NCI-H1694 treated with DMSO at 0.1 percent for 48 hours (cell line): Measurements from ENCODE around the gene GORASP2.
A peak's percentile ranks its signal among the peaks of the same experiment; 100 is the strongest.

Experiments used
- DNase-seq: peaks from one replicate; lab custom pipeline; 2025; lab: John Stamatoyannopoulos, UW

GORASP2 gene

GRCh38 chr2:170966648-170967396 is 37.8 kb downstream of the GORASP2 start:
- no peak for DNase-seq

GRCh38 chr2:170967553-170967952 is 38.5 kb downstream of the GORASP2 start:
- no peak for DNase-seq

GRCh38 chr2:170968205-170969003 is 39.4 kb downstream of the GORASP2 start:
- no peak for DNase-seq

GRCh38 chr2:170969030-170969429 is 40.0 kb downstream of the GORASP2 start:
- no peak for DNase-seq

GRCh38 chr2:170969872-170970496 is 40.9 kb downstream of the GORASP2 start:
- DNase-seq = no peak

GRCh38 chr2:170971071-170971470 is 42.0 kb downstream of the GORASP2 start:
- no peak for DNase-seq

GRCh38 chr2:170972296-170973224 is 43.5 kb downstream of the GORASP2 start:
- peak; percentile 40 for DNase-seq

- DNase-seq = no peak
Observed at GRCh38 chr2:170973225-170973491, 44.1 kb downstream of the GORASP2 start.

- DNase-seq = peak; percentile 78
Observed at GRCh38 chr2:170973492-170974303, 44.6 kb downstream of the GORASP2 start.

GRCh38 chr2:170974304-170974993 is 45.4 kb downstream of the GORASP2 start:
- DNase-seq = no peak

GRCh38 chr2:170975127-170975942 is 46.3 kb downstream of the GORASP2 start:
- no peak for DNase-seq

GRCh38 chr2:170975943-170976270 is 46.9 kb downstream of the GORASP2 start:
- no peak for DNase-seq

GRCh38 chr2:170984079-170984478 is 55.0 kb downstream of the GORASP2 start:
- DNase-seq = no peak

- DNase-seq = no peak
Observed at GRCh38 chr2:170985407-170985806, 56.4 kb downstream of the GORASP2 start.

GRCh38 chr2:170986566-170987258 is 57.7 kb downstream of the GORASP2 start:
- no peak for DNase-seq

- DNase-seq = no peak
Observed at GRCh38 chr2:170991398-170992182, 62.5 kb downstream of the GORASP2 start.

- DNase-seq = no peak
Observed at GRCh38 chr2:170996316-170996715, 67.3 kb downstream of the GORASP2 start.

- DNase-seq = no peak
Observed at GRCh38 chr2:170997893-170998597, 69.0 kb downstream of the GORASP2 start.
